HepG2 (cell line): ENCODE results near the gene THRAP3. TPM values are rescaled to one million over a fixed set of nuclear protein-coding genes. Genes with fewer than 3 reads are reported as not detected.
A peak's percentile ranks its signal among the peaks of the same experiment; 100 is the strongest.

ENCODE experiments used
- ARNTL ChIP-seq: sonication (generic); formaldehyde crosslinking; IDR thresholded peaks from 2 replicates; pipeline ENCODE4 v1.4.0; 2020; ENCODE audit warnings: mild to moderate bottlenecking, missing genetic modification reagents
- CBX2 ChIP-seq, 2 experiments: fragments of 200-600 bp in 1 of 2; sonication (generic); formaldehyde crosslinking in 1 of 2; IDR thresholded peaks; 2 replicates each; pipeline versions ENCODE4 v1.7.0 to v1.8.1; 2018 to 2022; ENCODE audit warnings: low read depth in 2 of 2, low read length in 1 of 2, mild to moderate bottlenecking in 1 of 2, missing genetic modification reagents in 1 of 2
- DRAP1 ChIP-seq: IDR thresholded peaks from 2 replicates; pipeline ENCODE4 v1.6.1; 2016; ENCODE audit warnings: missing genetic modification reagents, missing compliant biosample characterization
- HOXA3 ChIP-seq: sonication (generic); formaldehyde crosslinking; IDR thresholded peaks from 2 replicates; pipeline ENCODE4 v1.5.0; 2020; ENCODE audit warnings: missing genetic modification reagents
- HOXA5 ChIP-seq: sonication (generic); formaldehyde crosslinking; IDR thresholded peaks from 2 replicates; pipeline ENCODE4 v1.4.0; 2020; ENCODE audit warnings: missing genetic modification reagents
- MIXL1 ChIP-seq: IDR thresholded peaks from 2 replicates; pipeline ENCODE4 v1.6.1; 2016
- MTF1 ChIP-seq: sonication (generic); formaldehyde crosslinking; IDR thresholded peaks from 2 replicates; pipeline ENCODE4 v1.5.0; 2020; ENCODE audit warnings: missing genetic modification reagents
- MXD3 ChIP-seq: IDR thresholded peaks from 2 replicates; pipeline ENCODE4 v1.6.1; 2016; ENCODE audit warnings: mild to moderate bottlenecking, missing biosample characterization, missing genetic modification reagents
- NFYC ChIP-seq: IDR thresholded peaks from 2 replicates; pipeline ENCODE4 v1.6.1; 2016; ENCODE audit warnings: missing genetic modification reagents, missing compliant biosample characterization
- PHF20 ChIP-seq: sonication (generic); formaldehyde crosslinking; IDR thresholded peaks from 2 replicates; pipeline ENCODE4 v1.5.0; 2020; ENCODE audit warnings: mild to moderate bottlenecking, missing genetic modification reagents
- TCF7L2 ChIP-seq: IDR thresholded peaks from 2 replicates; pipeline ENCODE4 v1.6.1; 2011; ENCODE audit warnings: mild to moderate bottlenecking, low read depth, low read length, moderate library complexity
- ZBED4 ChIP-seq: sonication (generic); formaldehyde crosslinking; IDR thresholded peaks from 2 replicates; pipeline ENCODE4 v1.4.0; 2020; ENCODE audit warnings: missing genetic modification reagents, borderline replicate concordance
- ZBTB2 ChIP-seq: sonication (generic); formaldehyde crosslinking; IDR thresholded peaks from 2 replicates; pipeline ENCODE4 v1.8.0; 2022; ENCODE audit warnings: low read depth, missing genetic modification reagents
- ZC3H13 ChIP-seq: sonication (generic); formaldehyde crosslinking; IDR thresholded peaks from 2 replicates; pipeline ENCODE4 v1.8.1; 2023; ENCODE audit warnings: mild to moderate bottlenecking, missing genetic modification reagents, moderate library complexity
- ZHX2 ChIP-seq, 2 experiments: sonication (generic) in 1 of 2; formaldehyde crosslinking in 1 of 2; IDR thresholded peaks; 2 replicates each; pipeline versions ENCODE4 v1.6.1 to v1.9.0; 2014 to 2022; ENCODE audit warnings: antibody characterized with exemption in 1 of 2, borderline replicate concordance in 1 of 2, inconsistent platforms in 1 of 2, low read depth in 1 of 2, missing genetic modification reagents in 1 of 2
- ZNF160 ChIP-seq: sonication (generic); formaldehyde crosslinking; IDR thresholded peaks from 2 replicates; pipeline ENCODE4 v1.8.0; 2022; ENCODE audit warnings: mild to moderate bottlenecking, inconsistent platforms, missing genetic modification reagents
- ZNF772 ChIP-seq: sonication (generic); formaldehyde crosslinking; IDR thresholded peaks from 2 replicates; pipeline ENCODE4 v1.5.0; 2020; ENCODE audit warnings: mild to moderate bottlenecking, missing genetic modification reagents
- polyA plus RNA-seq, 8 experiments: library from polyadenylated mRNA; depleted of rRNA in 3 of 8; stranded (reverse) in 7 of 8; unstranded in 1 of 8; fragments of >200 nt; fragmentation: Illumina TruSeq in 4 of 8; extraction: Trizol in 4 of 8; gene quantifications; 2 replicates each; pipeline versions ENCODE4 v1.2.1 to v1.2.3, GENCODE V29; 2011 to 2016; ENCODE audit warnings: low read depth in 4 of 8, missing spikeins in 1 of 8, mixed read lengths in 1 of 8; ENCODE audit not compliant: insufficient read depth in 1 of 8
- total RNA-seq, 5 experiments: library from RNA; depleted of rRNA; stranded (reverse); fragments of >200 nt; fragmentation: Illumina TruSeq; extraction: Trizol; gene quantifications; 2 replicates each; pipeline ENCODE4 v1.2.3, GENCODE V29; 2016; ENCODE audit warnings: low read depth in 1 of 5

THRAP3 gene
- total and polyA plus RNA-seq, 2 of the 13 experiments (the other 11 are each of a cell fraction or from before 2014, with no cell fraction given), result 45.0 to 92.6 TPM

- TF ChIP-seq MXD3 (no peak), PHF20 (CRISPR knock-in tag) (no peak), ARNTL (0 out of 2 replicates have a peak, but pooled peaks have one; percentile 30), DRAP1 (CRISPR knock-in tag) (no peak), ZNF160 (CRISPR knock-in tag) (no peak), TCF7L2 (no peak), ZC3H13 (CRISPR knock-in tag) (no peak), MTF1 (CRISPR knock-in tag) (no peak), HOXA3 (CRISPR knock-in tag) (peak; percentile 82), ZBED4 (CRISPR knock-in tag) (peak; percentile 73; the same call in 1 of the 2 replicates), ZNF772 (CRISPR knock-in tag) (no peak), NFYC (no peak), HOXA5 (CRISPR knock-in tag) (no peak), ZBTB2 (CRISPR knock-in tag) (no peak), ZHX2 (IDR thresholded peaks at IDR 0.05; ENCODE audit: low read depth) (no peak), ZHX2 (CRISPR knock-in tag; IDR thresholded peaks at IDR 0.05; ENCODE audit: borderline replicate concordance) (no peak), CBX2 (IDR thresholded peaks at IDR 0.05; ENCODE audit: low read depth, low read length) (no peak), CBX2 (CRISPR knock-in tag; IDR thresholded peaks at IDR 0.05; ENCODE audit: low read depth) (no peak), MIXL1 (CRISPR knock-in tag) (no peak; the same call in 1 of the 2 replicates)
Observed at GRCh38 chr1:36248250-36248894, 24.1 kb downstream of the THRAP3 start (continued).
